RKO (cell line): ENCODE results near the gene OR2T1.
"Not testable (repeated sequence)": the region's sequence is repeated elsewhere in the genome, so short reads cannot be mapped to it uniquely, and the experiment has no call there.

Experiments
- DNase-seq: peaks from one replicate; pipeline ENCODE4 v3.0.0-alpha.2; 2016; ENCODE audit warnings: low spot score

OR2T1 gene, protein sequence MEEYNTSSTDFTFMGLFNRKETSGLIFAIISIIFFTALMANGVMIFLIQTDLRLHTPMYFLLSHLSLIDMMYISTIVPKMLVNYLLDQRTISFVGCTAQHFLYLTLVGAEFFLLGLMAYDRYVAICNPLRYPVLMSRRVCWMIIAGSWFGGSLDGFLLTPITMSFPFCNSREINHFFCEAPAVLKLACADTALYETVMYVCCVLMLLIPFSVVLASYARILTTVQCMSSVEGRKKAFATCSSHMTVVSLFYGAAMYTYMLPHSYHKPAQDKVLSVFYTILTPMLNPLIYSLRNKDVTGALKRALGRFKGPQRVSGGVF

DNA sequence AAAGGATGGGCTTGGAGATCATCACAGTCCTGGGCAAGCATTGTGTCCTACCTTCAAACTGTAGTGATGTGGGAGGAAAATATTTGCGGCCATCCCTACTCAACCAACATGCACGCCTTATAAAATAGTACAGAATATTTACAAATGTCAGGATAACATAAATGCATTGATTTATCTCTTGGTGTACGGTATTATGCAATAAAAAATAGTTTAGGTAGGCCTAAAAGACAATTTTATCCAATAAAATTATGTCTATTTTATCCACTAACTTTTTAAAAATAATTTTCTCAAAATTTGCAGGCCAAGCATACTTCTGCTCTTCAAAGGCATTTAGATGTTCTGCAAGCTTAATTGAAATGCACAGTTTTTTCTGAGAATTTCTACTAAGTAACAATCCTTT lies at the start of gene OR2T1:
Gene OR2T1, plus strand, starts transcription at position 301 of the 400 bp plus-strand sequence. CDS start 3,100 bp downstream, outside the sequence.
- DNase-seq = no peak

DNA sequence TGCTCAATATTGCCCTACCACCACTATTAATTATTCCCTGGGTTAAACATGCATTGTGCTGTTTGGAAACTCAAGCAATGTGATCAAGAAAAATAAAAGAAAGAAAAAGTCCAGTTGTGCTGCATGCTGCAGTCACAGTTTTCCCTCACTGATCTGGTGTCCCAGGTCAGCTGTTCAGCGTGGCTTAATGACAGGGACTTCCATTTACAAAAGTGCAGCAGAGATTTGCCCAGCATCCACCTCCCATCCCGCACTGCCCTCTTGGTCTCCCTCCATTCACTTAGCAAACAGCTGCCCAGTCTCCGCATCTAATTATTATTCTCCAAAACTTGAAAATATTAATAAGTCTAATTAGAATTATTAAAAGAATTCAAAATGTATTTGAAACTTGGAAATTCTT lies 43.4 kb upstream of the OR2T1 start:
- no peak for DNase-seq

DNA sequence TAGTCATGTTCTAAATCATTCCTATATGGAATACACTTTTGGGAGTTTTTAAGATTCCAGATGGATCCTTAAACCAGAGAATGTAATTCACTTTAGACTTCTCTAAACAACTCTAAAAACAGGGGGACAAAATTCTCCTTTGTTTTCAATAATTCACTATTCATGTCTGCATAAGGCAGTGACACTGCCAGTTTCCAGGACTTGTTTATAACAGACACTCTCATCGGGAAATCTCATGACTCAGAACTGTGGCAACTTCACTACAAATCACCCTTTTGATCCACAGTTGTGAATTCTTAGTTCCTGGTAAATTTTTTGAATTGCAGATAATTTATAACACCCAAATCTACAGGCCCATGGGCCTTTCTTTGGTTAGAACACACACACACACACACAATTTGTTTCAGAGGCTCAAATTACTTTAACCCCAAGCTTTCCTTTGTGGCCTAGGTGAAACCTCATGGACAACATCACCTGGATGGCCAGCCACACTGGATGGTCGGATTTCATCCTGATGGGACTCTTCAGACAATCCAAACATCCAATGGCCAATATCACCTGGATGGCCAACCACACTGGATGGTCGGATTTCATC lies 41.6 kb upstream of the OR2T1 start, which contains the start of gene OR2T4:
Gene OR2T4, plus strand, starts transcription at position 545 of the 595 bp plus-strand sequence. Its CDS starts 0 bp downstream, at position 545.
- no peak for DNase-seq

DNA sequence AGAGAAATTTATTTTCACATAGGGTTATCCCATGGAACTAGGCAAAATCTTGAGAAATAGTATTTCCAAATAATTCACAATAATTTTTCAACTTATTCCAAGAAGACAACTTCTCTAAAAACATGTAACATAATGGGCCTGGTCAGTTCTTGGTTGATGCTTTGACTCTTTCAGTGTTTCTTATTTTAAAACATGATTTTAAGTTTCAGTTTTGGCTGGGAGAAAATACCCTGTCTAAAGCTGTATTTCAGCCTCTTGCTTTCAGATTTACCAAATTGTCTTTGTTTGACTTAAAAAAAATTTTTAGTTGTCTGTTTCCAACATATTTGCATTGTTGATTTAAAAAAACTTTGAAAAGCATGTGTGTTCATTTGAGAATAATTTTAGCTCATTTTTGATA lies 36.2 kb upstream of the OR2T1 start:
- no peak for DNase-seq

DNA sequence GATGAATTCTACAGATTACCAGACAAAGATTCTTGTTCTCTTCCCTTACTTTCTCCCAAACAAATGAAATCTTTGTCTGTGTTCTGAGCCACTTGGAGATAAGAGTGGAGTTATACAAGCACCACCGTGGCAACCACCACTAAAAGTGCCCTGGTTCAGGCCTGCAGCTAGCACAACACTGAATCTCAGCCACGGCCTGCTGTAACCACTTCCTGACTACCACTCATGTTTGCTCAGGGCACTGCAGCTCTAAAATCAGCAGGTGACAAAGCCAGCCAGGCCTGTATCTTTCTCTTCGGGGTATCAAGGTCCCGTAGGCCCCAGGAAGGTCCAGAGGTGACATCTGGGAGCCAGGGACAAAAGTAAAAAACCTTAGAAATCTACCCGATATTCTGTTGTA lies 30.5 kb upstream of the OR2T1 start:
- DNase-seq = no peak

DNA sequence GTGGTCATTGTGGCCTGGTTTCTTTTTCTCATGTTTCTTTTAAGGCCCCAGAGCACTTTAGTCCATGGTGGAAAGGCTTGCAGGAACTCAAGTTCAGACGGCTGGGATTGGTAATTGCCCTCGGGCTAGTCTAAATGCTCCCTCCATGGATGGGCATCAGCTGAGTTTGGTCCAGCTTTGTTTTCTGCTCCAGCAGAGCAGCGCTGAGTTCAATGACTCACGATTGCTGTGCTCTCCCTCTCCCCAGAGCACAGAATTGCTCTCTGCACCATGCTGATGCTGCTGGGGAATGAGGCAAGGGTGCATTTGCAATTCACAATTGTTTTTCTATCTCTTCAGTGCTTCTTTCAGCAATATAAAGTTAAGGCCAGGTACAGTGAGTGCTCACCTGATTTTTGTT lies 29.1 kb upstream of the OR2T1 start:
- no peak for DNase-seq

DNA sequence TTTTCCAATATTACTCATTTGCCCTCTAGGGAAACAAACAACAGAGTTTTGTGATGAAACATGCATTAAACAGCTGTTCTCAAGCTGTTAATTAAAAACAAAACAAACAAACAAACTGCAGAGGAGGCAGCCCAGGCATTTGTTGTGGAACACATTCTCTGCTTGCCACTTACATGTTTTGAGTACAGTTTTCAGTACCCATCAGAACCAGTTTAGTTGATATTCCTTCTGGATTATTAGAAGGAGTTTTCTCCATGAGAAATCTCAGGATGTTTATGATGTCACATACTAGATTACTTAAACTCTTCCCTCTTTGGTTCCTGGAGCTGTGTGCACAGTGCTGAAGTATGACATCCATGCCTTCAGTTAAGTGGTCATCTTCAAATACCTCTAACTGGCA lies 27.4 kb upstream of the OR2T1 start, which contains the start of gene OR2T6:
Gene OR2T6, plus strand, starts transcription at position 301 of the 400 bp plus-strand sequence. CDS start 11,863 bp downstream, outside the sequence.
- no peak for DNase-seq

DNA sequence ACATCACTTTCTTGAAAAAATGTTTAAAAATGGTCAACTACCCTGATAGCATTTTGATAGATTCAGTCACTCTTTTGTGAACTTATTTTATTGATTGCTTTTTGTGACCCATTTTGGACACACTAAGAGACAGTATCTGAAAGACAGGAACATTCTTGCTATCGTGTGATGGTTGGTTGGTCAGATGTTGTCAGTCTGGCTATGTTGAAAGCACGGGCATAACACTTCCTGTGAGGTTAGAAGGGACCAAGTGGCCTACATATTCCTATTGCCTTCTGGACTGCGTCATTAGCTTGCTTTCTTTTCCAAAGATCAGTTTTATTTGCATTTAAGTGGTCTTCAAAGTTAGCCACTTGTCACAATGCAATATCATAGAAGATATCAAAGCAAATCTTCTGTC lies 25.9 kb upstream of the OR2T1 start:
- no peak for DNase-seq

DNA sequence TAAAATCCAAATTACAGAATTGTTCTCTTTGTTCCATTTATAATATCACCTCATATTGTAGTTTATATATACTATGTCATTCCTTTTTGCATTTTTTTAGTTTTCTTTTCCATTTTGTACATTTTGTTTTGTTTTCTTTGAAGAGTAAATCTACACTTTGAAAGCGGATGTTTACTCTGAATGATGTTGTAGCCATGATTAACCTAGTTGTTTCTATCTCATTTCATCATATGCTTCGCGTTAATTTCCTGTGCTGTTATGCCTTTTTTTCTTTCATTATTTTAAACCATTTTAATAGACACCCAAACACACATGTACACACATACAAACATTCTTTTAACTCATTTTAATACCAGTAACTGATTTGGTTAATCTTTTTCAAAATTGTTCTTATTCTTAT lies 22.0 kb upstream of the OR2T1 start:
- DNase-seq = no peak

DNA sequence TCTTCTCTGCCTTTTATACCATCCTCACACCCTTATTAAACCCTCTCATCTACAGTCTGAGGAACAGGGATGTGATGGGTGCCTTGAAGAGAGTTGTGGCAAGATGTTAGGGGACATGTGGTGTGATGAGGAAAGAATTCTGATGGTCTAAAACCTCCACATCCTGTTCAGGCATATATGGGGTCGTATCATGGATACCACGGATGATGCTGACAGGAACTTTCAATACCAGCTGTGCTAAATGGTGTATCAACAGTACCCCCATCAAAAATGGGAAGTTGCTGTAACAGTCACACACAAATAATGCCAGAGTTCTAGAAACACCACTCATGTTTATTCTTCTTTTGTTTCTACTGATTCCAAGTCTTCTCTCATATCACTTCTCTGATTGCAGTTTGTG lies 14.4 kb upstream of the OR2T1 start:
- no peak for DNase-seq

DNA sequence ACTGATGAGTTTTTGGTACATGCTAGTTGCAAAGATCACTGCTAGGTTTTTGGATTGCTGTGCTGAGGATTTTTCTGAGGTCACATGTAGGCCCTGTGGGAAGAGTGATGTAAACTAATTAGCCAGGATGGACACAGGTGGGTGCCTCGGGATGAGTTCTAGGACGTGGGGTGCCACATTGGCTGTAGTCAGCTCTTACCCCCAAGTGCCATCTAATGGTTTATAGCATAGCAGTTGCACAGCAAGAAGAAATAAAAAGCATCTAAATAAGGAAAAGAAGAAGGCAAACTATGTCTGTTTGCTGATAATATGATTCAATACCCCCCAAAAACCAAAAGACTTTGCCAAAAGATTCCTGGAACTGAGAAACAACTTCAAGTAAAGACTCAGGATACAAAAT lies 9.8 kb upstream of the OR2T1 start:
- DNase-seq = no peak

DNA sequence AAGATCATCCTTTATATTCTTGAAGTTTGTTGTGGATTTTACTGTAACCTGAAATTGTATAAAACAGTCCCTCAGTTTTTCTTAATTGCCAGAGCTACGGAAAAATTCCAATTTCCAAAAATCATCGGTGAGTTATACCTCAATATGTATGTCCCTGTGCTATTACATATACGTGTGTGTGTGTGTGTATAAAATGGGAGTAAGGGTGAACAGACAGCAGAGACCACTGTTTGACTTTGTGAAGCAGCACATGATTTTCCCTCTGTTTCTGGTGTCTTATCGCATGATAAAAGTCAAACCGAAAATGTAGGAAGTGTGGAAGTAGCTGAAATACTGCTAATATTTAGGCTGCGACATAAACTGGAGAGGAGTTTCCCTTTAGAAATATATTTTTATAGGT lies 1.2 kb downstream of the OR2T1 start:
- peak; percentile 18 for DNase-seq

DNA sequence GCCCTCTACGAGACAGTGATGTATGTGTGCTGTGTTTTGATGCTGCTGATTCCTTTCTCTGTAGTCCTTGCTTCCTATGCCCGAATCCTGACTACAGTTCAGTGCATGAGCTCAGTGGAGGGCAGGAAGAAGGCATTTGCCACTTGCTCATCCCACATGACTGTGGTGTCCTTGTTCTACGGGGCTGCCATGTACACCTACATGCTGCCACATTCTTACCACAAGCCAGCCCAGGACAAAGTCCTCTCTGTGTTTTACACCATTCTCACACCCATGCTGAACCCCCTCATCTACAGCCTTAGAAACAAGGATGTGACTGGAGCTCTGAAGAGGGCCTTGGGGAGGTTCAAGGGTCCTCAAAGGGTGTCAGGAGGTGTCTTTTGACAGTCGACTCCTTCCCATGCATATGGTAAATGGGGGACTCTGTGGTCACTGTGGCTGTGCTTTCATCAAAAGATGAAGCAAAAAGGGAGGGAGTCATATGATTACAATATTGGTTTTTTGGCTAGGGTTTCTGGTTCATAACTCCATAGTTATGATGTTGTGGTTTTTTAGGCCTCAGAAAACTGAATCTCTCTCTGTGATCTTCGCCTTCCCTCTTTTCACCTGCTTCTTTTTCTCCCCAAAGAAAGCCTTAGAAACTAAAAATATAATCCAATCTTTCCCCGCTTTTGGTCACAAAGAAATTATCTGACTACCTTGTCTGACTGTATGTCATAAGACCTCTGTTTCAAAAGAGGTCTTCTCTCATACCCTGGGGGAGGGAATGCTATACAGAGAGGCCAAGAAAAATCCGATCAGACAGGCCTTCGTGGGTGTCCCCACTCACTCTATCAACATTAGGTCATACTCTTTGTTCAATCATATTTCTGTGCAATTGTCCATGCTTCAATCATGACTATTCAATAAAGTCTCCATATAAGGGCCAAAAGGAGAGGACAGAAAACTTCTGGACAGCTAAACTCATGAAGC lies 4.2 kb downstream of the OR2T1 start:
- DNase-seq = no peak

DNA sequence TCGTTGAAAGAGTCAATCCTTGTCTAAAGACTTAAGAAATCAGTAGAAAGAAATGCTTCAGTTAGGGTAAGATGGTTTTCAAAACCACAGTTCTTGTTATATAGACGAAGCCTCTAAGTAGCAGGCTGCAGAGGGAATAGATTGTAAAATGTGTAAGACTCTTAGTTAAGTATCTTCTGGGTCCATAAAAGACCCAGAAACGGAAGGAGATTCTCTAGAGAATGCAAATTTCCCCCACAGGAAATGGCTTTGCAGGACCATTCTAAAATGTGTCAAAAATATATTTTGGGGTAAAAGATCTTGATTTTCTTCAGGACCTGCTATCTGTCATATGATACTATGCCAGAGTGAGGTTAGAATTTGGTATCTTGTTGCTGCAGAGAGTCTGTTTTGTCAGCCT lies 13.4 kb downstream of the OR2T1 start:
- DNase-seq = no peak

DNA sequence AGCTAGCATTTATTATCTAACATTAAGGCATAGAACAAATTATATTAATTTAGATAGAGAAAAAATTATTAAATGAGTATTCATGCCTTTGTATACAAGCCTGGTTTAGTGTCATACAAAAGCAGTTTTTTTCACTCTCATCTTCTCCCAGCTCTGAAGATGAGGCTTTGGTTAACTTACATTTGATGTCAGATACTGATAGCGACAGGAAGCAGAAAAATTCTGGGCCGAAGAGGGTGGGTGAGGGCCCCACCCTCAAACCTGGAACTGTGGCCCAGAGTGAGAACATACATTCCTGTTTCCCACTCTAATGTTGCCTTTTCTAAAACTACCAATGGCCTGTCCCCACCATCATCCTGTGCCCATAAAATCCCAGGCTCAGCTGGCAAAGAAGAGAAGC lies 15.0 kb downstream of the OR2T1 start:
- no peak for DNase-seq

DNA sequence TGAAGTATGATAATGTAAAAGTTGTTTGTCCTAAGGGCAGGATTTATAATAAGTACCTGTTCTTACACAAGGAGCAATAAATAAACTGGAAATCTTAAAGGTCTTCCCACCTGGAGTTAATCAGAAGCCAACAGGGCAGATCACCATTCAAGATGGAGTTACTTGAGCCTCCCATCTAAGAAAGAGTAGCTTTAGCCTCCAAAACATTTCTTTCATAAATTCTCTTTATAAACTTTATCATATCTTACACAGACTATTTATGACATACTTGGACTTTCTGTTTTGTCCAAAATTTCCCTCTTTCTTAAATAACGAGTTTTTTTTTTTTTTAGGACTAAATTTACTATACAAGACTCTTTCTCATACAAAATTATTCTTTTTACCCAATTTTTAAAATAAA lies 18.5 kb downstream of the OR2T1 start:
- DNase-seq = no peak

DNA sequence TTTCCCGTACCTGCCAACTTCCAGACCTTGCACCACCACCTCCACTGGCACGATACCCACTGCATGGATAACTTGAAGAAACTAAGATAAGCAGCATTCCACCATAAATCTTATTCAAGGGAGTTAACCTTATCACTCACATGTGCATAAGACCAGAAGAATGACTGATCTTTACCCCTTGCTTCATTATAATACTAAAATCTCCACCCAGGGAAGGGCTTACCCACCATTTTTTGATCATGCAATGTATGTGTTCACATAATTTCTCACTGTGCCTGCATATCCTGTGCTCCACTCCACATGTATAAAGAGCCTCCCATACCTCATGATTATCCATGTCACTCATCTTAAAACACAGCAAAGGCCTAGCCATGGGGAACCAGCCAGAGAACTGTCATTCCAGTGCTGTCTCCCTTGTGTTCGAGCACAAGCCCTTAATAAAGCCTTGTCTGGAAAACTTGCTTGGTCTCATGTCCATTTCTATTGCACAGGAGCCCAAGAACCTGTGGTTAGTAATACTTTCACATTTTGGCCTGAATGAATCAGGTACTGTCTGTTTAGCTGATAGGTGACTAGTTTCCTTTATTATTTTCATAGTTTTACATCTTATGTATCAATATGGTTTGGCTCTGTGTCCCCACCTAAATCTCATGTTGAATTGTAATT lies 24.8 kb downstream of the OR2T1 start:
- not testable (repeated sequence) for DNase-seq

DNA sequence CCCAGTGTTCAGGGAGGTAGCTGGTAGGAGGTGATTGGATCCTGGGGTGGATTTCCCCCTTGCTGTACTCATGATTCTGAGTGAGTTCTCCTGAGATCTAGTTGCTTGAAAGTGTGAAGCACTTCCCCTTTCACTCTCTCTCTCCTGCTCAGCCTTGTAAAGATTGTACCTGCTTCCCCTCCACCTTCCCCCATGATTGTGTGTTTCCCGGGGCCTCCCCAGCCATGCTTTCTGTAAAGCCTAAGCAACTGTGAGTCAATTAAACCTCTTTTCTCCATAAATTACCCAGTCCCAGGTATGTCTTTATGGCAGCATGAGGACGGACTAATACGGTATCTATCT lies 25.3 kb downstream of the OR2T1 start:
- DNase-seq = not testable (repeated sequence)

DNA sequence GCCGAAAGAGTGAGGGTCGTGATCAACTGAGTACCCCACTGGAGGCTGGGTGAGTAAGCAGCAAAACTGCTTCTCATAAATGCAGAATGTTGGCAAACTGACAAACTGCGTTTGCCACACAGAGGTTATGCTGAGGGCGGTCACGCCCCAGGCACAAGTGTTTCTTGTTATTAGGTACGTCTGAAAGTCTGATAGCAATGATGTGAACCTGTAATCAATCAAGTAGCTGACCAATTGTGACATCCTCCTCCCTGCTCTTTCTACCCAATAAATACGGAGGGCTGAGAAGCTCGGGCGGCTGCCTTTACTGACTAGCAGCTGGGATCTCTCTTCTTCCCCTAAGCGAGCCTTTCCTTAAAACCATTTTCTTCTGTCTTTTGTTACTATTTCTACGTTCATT lies 28.8 kb downstream of the OR2T1 start:
- not testable (repeated sequence) for DNase-seq

DNA sequence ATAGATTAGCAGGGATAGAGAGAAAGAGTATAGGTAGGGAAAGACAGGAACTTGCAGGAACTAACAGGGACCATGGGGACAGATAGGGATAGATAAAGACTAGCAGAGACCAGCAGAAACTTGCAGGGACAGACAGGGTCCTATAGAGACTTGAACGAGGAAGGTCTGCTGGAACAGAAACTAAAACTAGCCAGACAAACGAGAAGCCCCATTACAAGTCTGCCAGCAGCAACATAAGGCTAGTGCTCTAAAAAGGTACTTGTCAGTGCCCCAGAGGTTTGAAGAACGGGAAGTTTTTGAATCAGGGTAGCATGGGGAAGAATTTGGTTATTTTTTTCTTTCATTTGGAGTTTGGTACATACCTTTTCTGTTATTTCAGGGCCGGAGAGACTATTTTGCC lies 29.4 kb downstream of the OR2T1 start:
- not testable (repeated sequence) for DNase-seq

DNA sequence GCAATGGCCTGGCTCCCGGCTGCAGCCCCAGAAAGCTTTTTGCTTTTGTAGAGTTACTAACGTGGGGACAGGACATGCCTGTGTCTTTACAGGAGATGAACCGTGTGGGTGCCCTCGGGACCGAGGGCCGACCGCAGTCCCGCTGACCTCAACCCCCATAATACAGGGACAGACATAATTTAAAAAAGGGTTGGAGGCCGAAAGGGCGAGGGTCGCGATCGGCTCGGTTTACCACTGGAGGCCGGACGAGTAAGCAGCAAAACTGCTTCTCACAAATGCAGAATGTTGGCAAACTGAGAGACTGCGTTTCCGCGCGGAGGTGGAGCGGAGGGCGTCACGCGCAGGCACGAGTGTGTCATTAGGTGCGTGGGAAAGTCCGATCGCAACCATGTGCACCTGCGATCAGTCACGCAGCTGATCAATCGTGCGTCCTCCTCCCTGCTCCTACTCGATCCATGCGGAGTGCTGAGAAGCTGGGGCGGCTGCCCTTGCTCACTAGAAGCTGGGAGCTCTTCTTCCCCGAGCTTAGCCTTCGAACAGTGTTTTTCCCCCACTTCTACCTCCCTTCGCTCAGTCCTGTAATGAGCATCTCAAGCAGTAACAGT lies 31.1 kb downstream of the OR2T1 start:
- DNase-seq = not testable (repeated sequence)

DNA sequence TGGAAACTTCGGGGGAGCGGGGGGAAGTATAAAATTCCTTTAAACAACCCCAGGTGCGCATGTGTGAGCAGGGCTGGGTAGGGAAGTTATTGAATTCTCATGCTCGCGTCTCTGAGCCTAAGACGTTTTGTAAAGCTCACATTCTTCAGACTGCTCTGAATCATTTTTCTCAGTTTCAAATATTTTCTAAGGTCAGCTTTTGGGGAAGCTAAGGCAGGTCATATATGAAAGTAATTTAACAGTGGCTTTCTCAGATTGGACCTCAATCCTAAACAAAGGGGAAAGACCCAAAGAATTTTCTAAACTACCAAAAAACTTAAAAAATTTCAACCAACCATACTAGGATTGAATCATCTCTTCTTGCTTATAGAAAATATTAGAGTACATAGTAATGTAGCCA lies 32.1 kb downstream of the OR2T1 start:
- not testable (repeated sequence) for DNase-seq
